Measurements from ENCODE around the gene TANK. TPM values are rescaled to one million over a fixed set of nuclear protein-coding genes. Genes with fewer than 3 reads are reported as not detected.

TANK gene
- total and polyA plus RNA-seq, 4 donors: 33.1 to 76.9 (median 48.5) TPM

- Histone ChIP-seq H3K27ac (ENCODE audit: low read depth in 1 of 2, low read length in 2 of 2) (no peak overlapping the region), H3K27me3 (ENCODE audit: control insufficient read depth in 1 of 2, insufficient read depth in 2 of 2, low read length in 1 of 2) (no peaks in the 10 kb centered on the region), H3K36me3 (ENCODE audit: control insufficient read depth in 1 of 2, insufficient read depth in 2 of 2, low read length in 1 of 2) (no peaks in the 10 kb centered on the region), H3K4me3 (ENCODE audit: low read length in 2 of 2) (peak overlapping the region; percentile 82 to 88), H3K9me3 (ENCODE audit: control insufficient read depth, low read length) (no peaks in the 10 kb centered on the region), H3K4me1 (ENCODE audit: control insufficient read depth in 1 of 2, insufficient read depth in 2 of 2, low read length in 2 of 2) (peaks cover 0 to 7% of the 10 kb centered on the region in 2 donors)
- WGBS, 2 donors: 13 to 16% methylated on average over 9 of the region's 9 CpGs
- intact Hi-C loops (cut with DNase I): loop anchor here in 1 of 2 donors (5.0 kb wide), 1 partner anchor 37 kb away; no protein-coding TSS in a partner anchor
- ATAC-seq (ENCODE audit: low FRiP score): no peak
- DNase-seq: no peak
Measured at GRCh38 chr2:161159456-161160225, 587 bp upstream of the TANK start.

DNA sequence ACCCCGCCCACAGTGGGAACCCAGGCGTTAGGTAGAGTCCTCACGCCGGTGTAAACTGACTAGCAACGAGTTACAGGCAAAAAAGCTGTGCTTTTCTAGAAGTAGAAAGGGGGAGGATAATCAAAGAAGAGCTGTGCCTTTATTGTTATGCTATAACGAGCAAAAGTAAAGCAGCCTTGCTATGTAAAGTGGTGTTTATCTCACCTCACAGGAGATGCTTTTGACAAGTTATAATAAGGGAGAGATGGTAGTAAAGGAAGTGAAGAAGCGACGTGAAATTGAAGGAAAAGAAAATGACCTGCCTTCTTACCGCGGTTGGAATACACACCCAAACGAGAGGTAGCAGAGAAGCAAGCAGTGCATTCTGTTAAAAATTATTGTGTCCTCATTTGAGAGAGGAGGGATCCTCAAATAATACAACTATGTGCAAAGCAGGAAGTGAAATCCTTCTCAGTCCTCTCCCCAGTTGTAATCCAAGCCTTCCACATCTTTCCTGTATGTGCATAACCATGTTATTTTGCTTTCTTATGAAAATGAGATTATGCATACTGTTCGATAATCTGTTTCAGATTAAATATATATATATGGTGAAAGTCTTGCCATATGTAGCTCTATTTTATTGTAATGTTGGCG lies 962 bp downstream of the TANK start:
- Histone ChIP-seq H3K4me1 (ENCODE audit: control insufficient read depth in 1 of 2, insufficient read depth in 2 of 2, low read length in 2 of 2) (peaks cover 0 to 7% of the 10 kb centered on the region in 2 donors), H3K9me3 (ENCODE audit: control insufficient read depth, low read length) (no peaks in the 10 kb centered on the region), H3K27me3 (ENCODE audit: control insufficient read depth in 1 of 2, insufficient read depth in 2 of 2, low read length in 1 of 2) (no peaks in the 10 kb centered on the region), H3K4me3 (ENCODE audit: low read length in 2 of 2) (peak overlapping the region; percentile 88 to 96), H3K27ac (ENCODE audit: low read depth in 1 of 2, low read length in 2 of 2) (no peak overlapping the region), H3K36me3 (ENCODE audit: control insufficient read depth in 1 of 2, insufficient read depth in 2 of 2, low read length in 1 of 2) (no peaks in the 10 kb centered on the region)
- intact Hi-C loops (cut with DNase I): loop anchor here in 1 of 2 donors (5.0 kb wide), 1 partner anchor 39 kb away; no protein-coding TSS in a partner anchor
- 11 to 12% methylated on average over 13 of the region's 13 CpGs for whole genome bisulfite sequencing, 2 donors
- ATAC-seq (ENCODE audit: low FRiP score): peak; percentile 9
- DNase-seq: no peak

GRCh38 chr2:161163440-161163839 lies 3.2 kb downstream of the TANK start:
- Histone ChIP-seq H3K27ac (ENCODE audit: low read depth in 1 of 2, low read length in 2 of 2) (no peak overlapping the region), H3K9me3 (ENCODE audit: control insufficient read depth, low read length) (no peaks in the 10 kb centered on the region), H3K4me3 (ENCODE audit: low read length in 2 of 2) (no peak overlapping the region), H3K36me3 (ENCODE audit: control insufficient read depth in 1 of 2, insufficient read depth in 2 of 2, low read length in 1 of 2) (no peaks in the 10 kb centered on the region), H3K4me1 (ENCODE audit: control insufficient read depth in 1 of 2, insufficient read depth in 2 of 2, low read length in 2 of 2) (peaks cover 2 to 7% of the 10 kb centered on the region in 2 donors), H3K27me3 (ENCODE audit: control insufficient read depth in 1 of 2, insufficient read depth in 2 of 2, low read length in 1 of 2) (no peaks in the 10 kb centered on the region)
- 94 to 95% methylated on average over 2 of the region's 2 CpGs for WGBS, 2 donors
- no peak for ATAC-seq (ENCODE audit: low FRiP score)
- no peak for DNase-seq
- intact Hi-C loops (cut with DNase I): loop anchor here in 1 of 2 donors (5.0 kb wide), 1 partner anchor 41 kb away; no protein-coding TSS in a partner anchor

DNA sequence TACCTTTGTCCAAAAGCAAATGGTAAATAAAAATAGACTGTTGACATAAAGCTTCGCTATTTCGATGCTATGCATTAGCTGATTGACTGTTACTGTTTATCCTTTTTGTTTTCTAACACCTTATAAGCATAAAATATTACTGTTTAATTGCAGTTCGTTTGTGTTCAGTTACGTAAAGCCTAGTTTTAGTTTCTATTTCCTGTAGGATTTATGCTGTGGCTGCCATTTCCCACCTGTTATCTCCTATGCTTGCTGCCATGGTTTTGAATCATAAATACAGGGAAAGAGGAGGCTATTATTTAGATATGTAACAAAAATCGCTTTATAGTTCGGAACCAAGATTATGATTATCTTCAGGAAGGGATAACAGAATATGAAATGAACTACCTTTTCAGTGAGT lies 3.9 kb downstream of the TANK start:
- ATAC-seq (ENCODE audit: low FRiP score): no peak
- H3K36me3 ChIP-seq (ENCODE audit: control insufficient read depth in 1 of 2, insufficient read depth in 2 of 2, low read length in 1 of 2): no peaks in the 10 kb centered on the region
- no peak overlapping the region for H3K4me3 ChIP-seq (ENCODE audit: low read length in 2 of 2)
- H3K9me3 ChIP-seq (ENCODE audit: control insufficient read depth, low read length): no peaks in the 10 kb centered on the region
- no peaks in the 10 kb centered on the region for H3K27me3 ChIP-seq (ENCODE audit: control insufficient read depth in 1 of 2, insufficient read depth in 2 of 2, low read length in 1 of 2)
- DNase-seq: no peak
- H3K4me1 ChIP-seq (ENCODE audit: control insufficient read depth in 1 of 2, insufficient read depth in 2 of 2, low read length in 2 of 2): peaks cover 2 to 7% of the 10 kb centered on the region in 2 donors
- WGBS, 2 donors: 93 to 97% methylated on average over 6 of the region's 6 CpGs
- no peak overlapping the region for H3K27ac ChIP-seq (ENCODE audit: low read depth in 1 of 2, low read length in 2 of 2)
- intact Hi-C loops (cut with DNase I): loop anchor here in 1 of 2 donors (5.0 kb wide), 1 partner anchor 42 kb away; no protein-coding TSS in a partner anchor

DNA sequence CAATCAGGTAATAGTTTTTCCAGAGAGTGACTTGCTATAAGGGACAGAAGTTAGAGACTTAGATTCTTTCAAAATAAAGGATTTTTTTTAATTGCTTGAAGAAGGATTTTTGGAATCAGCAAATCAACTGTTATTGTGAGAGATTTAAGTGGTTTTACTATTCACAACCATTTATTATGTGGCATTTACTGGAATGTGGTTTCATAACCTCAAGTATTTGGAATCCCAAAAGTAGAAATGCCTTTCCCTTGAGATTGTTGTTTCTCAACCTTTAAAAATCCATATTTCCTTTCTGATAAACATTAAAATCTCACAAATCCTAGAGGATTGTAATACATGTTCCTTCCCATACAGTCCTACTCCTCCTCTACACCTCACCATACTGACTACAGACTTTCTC lies 5.0 kb downstream of the TANK start:
- Histone ChIP-seq H3K27ac (ENCODE audit: low read depth in 1 of 2, low read length in 2 of 2) (no peak overlapping the region), H3K27me3 (ENCODE audit: control insufficient read depth in 1 of 2, insufficient read depth in 2 of 2, low read length in 1 of 2) (no peaks in the 10 kb centered on the region), H3K4me3 (ENCODE audit: low read length in 2 of 2) (no peak overlapping the region), H3K4me1 (ENCODE audit: control insufficient read depth in 1 of 2, insufficient read depth in 2 of 2, low read length in 2 of 2) (peaks cover 2 to 5% of the 10 kb centered on the region in 2 donors), H3K36me3 (ENCODE audit: control insufficient read depth in 1 of 2, insufficient read depth in 2 of 2, low read length in 1 of 2) (no peaks in the 10 kb centered on the region), H3K9me3 (ENCODE audit: control insufficient read depth, low read length) (no peaks in the 10 kb centered on the region)
- intact Hi-C loops (cut with DNase I): no loop called here
- DNase-seq (no peak), ATAC-seq (ENCODE audit: low FRiP score) (no peak)

DNA sequence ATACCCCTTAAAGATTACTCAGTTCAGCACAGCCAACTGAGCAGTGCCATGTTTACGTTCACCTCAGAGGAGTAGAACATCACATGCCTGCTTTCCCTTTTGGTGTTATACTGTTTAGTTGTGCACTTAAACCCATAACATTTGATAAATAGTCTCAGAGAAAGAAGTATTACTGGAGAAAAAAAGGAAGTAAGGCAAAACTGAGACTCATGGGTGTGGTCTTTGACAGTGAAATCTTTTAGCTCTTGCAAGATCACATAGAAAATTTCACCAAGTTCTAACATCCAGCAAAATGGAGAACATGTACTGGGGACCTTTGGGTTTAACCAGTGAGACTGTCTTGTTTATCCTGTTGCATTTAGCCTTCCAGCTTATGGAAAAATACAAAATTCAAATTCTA lies 5.6 kb downstream of the TANK start:
- peaks cover 2 to 5% of the 10 kb centered on the region in 2 donors for H3K4me1 ChIP-seq (ENCODE audit: control insufficient read depth in 1 of 2, insufficient read depth in 2 of 2, low read length in 2 of 2)
- intact Hi-C loops (cut with DNase I): no loop called here
- ATAC-seq (ENCODE audit: low FRiP score): no peak

DNA sequence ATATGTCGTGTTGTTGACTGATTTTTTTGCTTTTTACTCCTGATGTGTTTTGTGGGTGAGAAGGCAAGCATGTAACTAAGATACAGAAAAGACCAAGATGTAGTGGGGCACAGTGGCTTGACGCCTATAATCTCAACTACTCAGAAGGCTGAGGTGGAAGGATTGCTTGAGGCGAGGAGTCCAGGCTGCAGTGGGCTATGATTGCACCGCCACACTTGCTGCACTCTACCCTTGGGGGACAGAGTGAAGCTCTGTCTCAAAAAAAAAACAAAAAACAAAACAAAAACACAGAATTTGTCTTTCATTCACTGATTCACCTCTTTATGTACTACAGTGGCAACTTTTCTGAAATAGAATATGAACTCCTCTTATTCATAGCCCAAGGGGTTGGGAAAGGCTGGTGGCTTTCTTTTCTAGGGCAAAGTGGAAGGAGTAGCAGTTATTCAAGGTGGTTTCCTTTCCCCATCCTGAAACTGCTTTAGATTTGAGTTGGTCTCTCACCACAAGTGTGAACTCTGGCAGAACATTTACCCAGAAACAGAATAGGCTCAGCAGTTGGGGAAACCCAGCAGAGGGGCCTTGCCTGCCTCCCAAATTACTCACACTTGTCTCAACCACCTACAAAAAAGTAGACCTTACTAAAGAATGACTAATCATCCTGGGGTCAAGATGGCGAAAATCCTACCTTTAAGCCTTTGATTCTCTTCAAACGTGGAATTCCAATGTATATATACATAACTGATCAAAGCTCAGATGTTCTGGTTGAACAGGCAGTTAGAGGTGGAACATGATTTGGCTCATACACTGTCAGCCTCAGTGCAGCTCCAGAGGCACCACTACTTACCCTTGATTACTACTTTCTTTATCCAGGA lies 6.5 kb downstream of the TANK start:
- intact Hi-C loops (cut with DNase I): no loop called here

More for the DNA sequence above, 5.6 kb downstream of the TANK start:
- no peak overlapping the region for H3K4me3 ChIP-seq (ENCODE audit: low read length in 2 of 2)
- no peaks in the 10 kb centered on the region for H3K36me3 ChIP-seq (ENCODE audit: control insufficient read depth in 1 of 2, insufficient read depth in 2 of 2, low read length in 1 of 2)
- no peak for DNase-seq
- 93 to 100% methylated on average over 1 of the region's 1 CpG for WGBS, 2 donors
- H3K9me3 ChIP-seq (ENCODE audit: control insufficient read depth, low read length): no peaks in the 10 kb centered on the region
- no peak overlapping the region for H3K27ac ChIP-seq (ENCODE audit: low read depth in 1 of 2, low read length in 2 of 2)
- H3K27me3 ChIP-seq (ENCODE audit: control insufficient read depth in 1 of 2, insufficient read depth in 2 of 2, low read length in 1 of 2): no peaks in the 10 kb centered on the region

GRCh38 chr2:161169335-161169734 lies 9.1 kb downstream of the TANK start:
- intact Hi-C loops (cut with DNase I): no loop called here
- H3K27ac ChIP-seq (ENCODE audit: low read depth in 1 of 2, low read length in 2 of 2): no peak overlapping the region
- H3K9me3 ChIP-seq (ENCODE audit: control insufficient read depth, low read length): no peaks in the 10 kb centered on the region
- no peaks in the 10 kb centered on the region for H3K36me3 ChIP-seq (ENCODE audit: control insufficient read depth in 1 of 2, insufficient read depth in 2 of 2, low read length in 1 of 2)
- no peaks in the 10 kb centered on the region for H3K27me3 ChIP-seq (ENCODE audit: control insufficient read depth in 1 of 2, insufficient read depth in 2 of 2, low read length in 1 of 2)
- 96 to 97% methylated on average over 2 of the region's 2 CpGs for WGBS, 2 donors
- ATAC-seq (ENCODE audit: low FRiP score) (no peak), DNase-seq (no peak)
- no peak overlapping the region for H3K4me3 ChIP-seq (ENCODE audit: low read length in 2 of 2)
- H3K4me1 ChIP-seq (ENCODE audit: control insufficient read depth in 1 of 2, insufficient read depth in 2 of 2, low read length in 2 of 2): peaks cover 1 to 2% of the 10 kb centered on the region in 2 donors

More for the DNA sequence above, 6.5 kb downstream of the TANK start:
- no peak overlapping the region for H3K4me3 ChIP-seq (ENCODE audit: low read length in 2 of 2)
- H3K36me3 ChIP-seq (ENCODE audit: control insufficient read depth in 1 of 2, insufficient read depth in 2 of 2, low read length in 1 of 2): no peaks in the 10 kb centered on the region
- 95 to 96% methylated on average over 6 of the region's 6 CpGs for WGBS, 2 donors
- ATAC-seq (ENCODE audit: low FRiP score): no peak
- DNase-seq: no peak
- peaks cover 2 to 5% of the 10 kb centered on the region in 2 donors for H3K4me1 ChIP-seq (ENCODE audit: control insufficient read depth in 1 of 2, insufficient read depth in 2 of 2, low read length in 2 of 2)
- no peaks in the 10 kb centered on the region for H3K9me3 ChIP-seq (ENCODE audit: control insufficient read depth, low read length)
- H3K27me3 ChIP-seq (ENCODE audit: control insufficient read depth in 1 of 2, insufficient read depth in 2 of 2, low read length in 1 of 2): no peaks in the 10 kb centered on the region
- no peak overlapping the region for H3K27ac ChIP-seq (ENCODE audit: low read depth in 1 of 2, low read length in 2 of 2)

Data from aorta (tissue), 5 donors.